NCI-H128 (cell line): ENCODE results near the gene CDCP1.
"Not testable (repeated sequence)": the region's sequence is repeated elsewhere in the genome, so short reads cannot be mapped to it uniquely, and the experiment has no call there.

ENCODE experiments used
- DNase-seq: peaks from one replicate; lab custom pipeline; 2025; ENCODE audit not compliant: unreplicated experiment; lab: John Stamatoyannopoulos, UW

CDCP1 gene

DNA sequence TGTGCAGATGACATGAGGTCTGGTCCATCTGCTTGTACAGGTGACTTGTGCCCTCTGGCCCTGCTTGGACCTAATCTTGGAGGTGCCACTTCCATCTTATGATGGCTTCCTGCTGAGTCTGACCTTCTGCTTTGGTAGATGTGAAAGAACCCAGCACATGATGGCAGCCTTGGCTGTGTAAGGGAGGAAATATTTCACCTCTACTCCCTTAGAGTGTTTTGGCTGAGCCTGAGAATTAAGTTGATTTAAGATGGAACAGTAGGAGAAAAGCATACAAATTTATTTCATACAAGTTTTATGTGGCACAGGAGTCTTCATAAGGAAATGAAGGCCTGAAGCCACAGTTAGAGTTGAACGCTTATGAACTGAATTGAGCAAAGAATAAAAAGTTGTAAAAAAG is 27.6 kb upstream of the CDCP1 start:
- no peak for DNase-seq

DNA sequence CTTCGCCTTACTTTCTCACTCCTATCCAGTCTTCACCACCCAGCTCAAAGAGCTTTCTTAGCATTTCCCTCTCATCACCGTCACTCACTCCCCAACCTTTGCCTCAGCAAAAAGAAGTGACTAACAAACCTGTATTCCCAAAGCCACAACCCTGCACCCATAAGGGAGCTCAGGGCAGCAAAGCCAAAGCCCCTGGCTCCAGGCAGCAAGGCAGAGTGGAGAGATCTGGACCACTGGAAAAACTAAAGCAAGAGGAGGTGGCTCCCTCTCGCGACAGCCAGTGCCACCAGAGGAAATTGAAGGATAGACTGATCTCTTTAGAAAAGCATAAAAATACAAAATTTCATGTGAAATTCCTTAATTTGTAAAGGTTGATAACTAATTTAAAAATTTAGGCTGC is 25.1 kb upstream of the CDCP1 start:
- DNase-seq, result no peak

DNA sequence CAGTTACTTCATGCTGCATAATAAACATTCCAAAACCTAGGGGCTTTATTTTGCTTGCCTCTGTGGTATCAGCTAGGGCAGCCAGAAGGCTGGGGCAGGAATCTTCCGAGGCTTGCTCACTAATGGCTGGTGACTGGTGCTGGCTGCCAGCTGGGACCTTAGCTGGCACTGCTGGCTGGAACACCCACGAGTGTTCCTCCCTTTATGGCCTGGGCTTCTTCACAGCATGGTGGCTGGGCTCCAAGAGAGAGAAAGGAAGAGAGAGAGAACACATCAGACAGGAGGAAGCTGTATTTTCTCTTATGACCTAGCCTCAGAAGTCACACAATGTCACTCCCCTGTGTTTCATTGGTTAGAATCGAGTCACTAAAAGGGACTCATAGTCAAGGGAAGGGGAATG is 23.9 kb upstream of the CDCP1 start:
- DNase-seq, result no peak

DNA sequence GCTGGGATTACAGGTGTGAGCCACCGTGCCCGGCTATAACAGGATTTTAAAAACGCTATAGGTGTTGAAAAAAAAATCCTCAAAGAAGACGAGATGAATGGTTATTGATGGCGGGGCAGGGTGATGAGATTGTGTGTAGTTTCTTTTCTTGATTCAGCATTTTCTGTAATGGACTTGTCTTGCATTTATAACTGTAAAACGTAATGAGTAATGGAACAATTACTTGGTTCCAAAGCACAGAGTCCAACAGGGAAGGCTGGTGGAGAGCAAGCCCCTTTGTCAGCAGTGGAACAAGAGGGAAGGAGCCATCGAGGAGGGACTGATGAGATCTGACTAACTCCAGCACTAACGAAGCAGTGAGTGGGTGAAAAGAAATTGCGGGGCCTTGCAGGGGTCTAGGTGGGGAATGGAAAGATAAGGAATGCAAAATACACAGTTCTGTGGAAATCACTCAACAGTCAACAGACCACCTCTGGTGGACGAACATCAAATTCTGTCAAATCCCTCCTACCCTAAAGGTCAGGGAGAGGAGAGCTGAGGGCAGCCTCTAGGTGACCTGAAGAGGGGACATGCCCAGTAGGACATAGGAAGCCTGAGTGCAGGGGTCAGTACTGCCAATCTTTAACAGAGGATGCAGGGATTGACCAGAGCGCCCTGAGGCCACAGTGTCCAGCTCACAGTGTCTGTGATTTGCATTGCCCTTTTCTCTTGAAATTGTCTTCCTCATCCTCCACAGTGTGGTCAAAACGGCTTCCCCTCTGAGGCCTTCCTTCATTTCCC is 23.1 kb upstream of the CDCP1 start:
- DNase-seq, result no peak

DNA sequence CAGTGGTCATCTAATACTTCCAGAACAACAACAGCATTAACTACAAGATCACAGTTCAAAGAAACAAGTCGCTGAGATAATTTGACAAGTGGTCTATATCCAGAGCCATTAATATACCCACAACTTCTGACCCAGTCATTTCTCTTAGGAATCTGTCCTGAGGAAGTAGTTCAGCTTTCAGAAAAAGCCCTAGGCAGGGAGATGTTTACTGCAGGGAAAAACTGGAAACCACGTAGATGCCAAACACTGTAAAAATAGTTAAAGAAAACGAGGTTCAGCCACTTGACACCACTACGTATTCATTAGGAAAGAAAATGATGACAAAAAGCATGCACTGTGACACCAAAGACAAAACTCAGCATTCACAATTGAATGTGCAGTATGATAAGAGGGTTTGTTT is 22.3 kb upstream of the CDCP1 start:
- DNase-seq, result no peak

DNA sequence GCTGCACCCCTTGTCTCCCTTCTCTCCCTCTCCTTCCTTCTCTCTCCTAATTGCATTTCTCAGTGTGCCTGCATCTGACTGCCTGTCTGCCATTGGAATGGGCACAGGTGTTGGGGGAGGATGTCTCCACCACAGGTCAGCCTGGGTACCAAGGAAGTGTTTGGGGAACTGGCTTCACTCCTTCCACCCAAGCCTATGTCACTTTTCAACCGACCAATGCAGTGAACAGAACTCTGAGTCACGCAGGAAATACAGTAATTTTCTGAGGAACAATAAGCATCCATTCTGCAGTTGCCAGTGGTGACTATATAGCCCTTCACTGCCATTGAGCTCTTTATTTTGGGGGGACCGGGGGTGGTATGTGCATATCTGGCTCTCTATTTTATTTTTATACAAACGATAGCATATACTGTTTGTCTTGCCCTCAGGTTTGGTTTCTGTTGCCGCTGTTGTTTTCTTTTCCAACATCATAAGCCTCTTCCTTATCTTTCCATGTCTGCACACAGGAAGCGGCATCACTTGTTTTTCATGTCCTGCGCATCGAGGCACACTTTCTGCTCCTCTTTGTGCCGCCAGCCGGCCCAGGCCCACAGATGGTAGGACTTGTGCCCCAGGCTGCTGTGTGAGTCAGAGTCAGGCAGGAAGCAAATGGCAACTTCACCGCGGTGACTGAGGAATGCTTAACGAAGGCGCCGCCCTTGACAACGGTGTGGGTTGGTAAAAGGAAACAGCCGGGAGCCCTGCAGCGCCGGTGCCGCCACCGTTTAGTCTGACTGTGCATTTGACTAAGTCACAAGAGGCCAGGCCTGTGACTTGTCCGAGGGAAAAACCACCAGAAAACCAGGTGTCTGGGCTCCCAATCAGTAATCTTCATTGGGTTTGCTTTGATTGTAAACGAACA is 21.1 kb upstream of the CDCP1 start:
- peak; percentile 21 for DNase-seq

DNA sequence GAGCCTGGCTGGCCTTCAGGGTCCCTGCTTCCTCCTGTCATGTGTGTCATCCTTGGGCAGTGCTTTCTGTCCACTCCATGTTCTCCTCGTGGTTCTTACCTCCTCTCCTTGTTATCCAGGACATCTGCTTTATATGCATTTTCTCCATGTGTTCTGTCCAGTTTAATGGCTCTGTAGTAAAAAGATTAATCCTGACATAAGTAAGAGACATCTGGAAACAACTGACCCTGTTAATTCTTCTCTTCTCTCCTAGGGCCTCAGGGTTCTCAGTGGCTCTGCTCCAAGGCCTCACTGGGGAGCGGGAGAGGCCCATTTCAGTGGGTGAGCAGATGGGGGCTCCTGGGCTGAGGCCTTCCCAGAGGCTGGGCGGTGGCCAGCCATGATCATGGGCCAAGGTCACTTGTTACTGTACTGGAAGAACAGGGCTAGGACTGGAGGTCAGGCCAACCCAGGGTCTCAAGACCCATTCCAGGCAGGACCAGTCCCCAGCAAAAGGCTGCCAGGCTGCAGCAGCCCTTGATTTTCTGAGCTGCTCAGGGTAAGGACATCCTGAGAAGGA is 20.2 kb upstream of the CDCP1 start:
- no peak for DNase-seq

DNA sequence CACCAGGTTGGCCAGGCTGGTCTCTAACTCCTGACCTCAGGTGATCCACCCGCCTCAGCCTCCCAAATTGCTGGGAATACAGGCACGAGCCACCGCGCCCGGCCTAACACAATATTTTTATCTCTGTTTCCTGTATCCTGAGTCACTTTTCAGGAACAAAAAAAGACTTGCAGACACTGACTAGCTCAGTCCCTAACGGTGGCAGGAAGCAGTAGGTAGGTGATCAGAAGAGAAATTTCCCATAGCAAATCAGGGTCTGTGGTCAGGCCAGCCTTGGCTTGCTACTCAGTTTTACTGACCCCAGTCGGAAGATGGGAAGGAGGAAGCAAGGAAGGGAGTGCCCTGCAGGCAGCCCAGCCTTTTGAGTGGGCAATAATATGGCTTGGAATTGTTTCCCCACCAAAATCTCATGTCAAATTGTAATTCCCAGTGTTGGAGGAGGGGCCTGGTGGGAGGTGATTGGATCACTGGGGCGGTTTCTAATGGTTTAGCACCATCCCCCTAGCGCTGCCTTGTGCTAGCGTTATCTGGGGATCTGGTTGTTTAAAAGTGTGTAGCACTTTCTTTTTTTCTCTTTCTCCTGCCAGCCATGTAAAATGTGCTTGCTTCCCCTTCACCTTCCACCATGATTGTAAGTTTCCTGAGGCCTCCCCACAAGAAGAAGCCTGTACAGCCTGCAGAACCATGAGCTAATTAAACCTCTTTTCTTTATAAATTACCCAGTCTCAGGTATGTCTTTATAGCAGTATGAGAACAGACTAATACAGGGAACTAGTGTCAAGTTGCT is 19.5 kb upstream of the CDCP1 start:
- no peak for DNase-seq

DNA sequence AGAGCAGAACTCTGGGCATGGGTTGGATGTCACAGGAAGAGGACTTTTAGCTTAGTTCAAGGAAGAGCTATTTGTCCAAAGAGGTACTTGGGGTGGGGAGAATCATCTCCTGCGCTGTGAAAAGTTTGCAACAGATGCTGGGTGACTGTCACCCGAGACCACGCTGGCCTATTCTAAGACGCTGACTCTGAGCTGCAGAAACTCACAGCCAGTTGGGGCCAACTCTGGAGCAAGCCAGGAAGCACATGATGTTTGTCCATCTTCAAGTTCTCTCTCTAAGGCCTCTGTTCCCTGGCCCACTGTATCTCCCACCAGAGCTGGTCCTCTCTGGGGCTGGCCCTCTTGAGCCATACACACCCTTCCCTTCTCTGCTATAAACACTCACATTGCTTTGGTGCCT is 17.9 kb upstream of the CDCP1 start:
- no peak for DNase-seq

DNA sequence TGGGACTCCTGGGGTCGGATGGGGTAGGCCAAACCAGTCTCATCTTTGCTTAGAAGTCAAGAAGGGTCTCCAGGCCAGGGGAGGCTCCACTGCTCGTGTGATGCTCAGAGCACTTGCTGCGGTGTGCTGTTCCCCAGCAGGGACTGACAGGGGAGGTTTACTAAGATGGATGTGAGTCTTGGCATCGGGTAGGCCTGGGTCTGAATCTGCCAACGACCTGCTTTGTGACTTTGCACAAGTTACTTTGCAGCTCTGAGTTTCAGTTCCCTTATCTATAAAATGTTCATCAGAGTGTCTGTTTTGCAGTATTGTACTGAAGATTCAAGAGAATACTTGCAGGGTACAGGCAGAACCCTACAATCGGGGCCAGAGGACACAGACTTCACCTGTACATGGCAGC is 17.3 kb upstream of the CDCP1 start:
- DNase-seq, result no peak

DNA sequence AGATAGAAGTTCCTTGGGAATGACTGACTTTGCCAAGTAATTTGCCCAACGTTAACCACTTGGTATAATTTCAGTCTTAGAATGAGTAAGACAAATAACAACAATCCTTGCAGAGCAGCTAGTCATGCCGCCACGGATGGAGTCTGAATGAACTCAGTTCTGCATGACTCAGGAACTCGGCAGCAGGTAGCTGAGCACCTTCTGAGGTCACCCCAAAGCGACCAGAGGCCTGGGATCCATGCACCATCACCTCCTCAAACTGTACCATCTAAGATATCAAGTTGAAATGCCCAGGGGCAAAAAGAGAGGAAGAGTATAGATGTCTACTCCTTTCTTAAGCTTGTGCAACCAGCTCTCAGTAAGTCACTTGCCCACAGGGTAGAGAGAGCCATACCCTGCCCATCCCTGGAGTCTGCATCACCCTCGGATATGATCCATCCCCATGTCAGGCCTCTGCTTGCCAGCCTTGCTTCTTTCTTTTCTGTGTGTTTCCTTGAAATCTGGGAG is 8.5 kb upstream of the CDCP1 start:
- no peak for DNase-seq

DNA sequence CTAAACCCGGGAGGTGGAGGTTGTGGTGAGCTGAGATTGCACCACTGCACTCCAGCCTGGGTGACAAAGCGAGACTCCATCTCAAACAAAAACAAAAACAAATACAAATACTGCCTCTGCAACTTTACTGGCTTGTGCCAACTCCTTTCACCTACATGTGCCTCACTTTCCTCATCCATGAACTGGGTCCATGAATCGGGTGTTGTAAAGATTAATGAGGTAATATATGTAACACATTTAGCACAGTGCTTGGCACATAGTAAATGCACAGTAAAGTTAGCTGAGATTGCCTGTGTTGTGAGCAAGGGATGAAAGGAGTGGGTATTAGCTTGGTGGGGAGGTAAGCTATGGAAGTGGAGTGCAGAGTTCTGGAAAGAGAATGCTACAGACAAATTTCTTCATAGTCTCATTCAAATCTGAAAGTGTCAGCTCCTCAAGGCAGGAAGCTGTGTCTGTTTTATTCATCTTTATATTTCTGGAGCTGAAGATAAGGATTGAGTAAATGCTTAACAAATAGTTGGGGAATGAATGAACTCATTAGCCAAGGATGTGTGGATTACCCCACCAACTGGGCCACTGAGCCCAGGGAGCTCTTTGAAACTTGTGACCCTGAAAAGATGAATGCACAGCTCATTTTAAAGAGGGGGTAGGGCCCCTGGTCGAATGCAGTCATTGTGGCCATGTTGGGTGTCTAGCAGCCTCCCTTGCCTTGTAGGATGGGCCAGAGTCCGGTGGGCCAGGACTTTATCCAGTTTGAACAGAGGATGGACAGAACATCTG is 7.7 kb upstream of the CDCP1 start:
- no peak for DNase-seq

DNA sequence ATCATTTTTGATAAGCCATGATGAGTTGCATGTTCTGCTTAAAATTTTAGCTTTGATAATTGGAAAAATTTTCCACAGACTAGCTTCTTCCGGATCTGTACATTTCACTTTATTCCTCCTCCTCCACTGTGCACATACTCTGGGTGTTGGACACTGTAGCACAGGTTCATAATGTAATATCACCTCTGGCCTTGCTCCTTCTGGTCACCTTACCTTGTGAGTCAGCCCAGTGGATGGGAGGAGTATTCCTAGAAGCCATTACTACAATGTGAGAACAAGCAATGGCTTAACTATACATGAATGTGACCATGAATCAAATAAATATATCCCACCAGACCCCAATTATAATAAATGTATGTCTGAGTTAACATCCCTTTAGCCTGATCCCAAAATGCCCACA is 6.1 kb upstream of the CDCP1 start:
- DNase-seq, result no peak

DNA sequence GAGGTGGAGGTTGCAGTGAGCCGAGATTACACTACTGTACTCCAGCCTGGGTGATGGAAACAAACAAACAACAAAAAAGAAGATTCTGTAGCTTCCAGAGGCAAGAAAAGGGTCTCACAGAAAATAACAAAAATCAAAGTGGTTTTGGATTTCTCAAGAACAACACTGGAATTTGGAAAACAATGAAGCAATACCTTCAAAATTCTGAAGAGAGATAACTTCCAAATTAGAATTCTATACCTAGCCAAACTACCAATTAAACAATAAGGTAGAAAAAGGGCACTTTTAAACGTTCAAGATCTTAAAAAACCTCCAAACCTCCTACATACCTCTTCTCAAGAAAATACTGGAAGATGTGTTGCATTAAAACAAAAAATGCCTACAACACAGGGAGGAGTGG is 4.9 kb upstream of the CDCP1 start:
- no peak for DNase-seq

DNA sequence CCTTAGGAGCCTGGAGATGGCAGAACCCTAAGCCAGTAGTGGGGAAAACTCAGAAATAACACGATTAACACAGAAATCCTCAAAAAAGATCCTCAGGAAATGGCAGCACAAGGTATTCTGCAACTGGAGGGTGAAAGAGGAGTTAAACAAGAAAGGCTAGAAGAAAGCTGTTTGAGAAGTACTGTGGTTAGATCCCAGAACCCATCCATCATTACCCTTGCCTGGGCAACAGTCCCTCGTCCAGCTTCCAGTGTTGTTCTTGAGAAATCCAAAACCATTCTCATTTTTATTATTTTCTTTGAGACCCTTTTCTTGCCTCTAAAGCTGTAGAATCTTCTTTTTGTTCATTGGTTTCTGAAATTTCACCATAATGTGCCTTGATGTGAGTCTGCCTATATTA is 2.7 kb upstream of the CDCP1 start:
- no peak for DNase-seq

DNA sequence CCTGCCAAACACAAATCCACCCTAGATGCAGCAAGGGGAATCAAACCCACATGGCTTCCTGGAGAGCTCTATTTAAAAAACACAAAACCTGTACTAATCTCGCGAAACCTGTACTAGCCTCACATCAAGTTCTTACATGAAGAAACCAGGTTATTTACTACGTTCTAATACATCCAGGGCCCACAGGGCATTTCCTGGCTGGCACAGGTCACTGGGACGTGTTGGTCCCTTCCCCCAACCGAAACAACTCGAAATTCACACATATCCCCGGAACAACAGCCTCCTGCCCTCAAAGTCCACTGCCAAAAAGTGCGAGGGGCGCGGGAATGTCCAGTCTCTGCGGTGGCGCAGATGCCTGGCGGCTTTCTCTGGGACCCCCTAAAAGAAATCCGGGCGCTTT is 955 bp downstream of the CDCP1 start:
- DNase-seq, result no peak

DNA sequence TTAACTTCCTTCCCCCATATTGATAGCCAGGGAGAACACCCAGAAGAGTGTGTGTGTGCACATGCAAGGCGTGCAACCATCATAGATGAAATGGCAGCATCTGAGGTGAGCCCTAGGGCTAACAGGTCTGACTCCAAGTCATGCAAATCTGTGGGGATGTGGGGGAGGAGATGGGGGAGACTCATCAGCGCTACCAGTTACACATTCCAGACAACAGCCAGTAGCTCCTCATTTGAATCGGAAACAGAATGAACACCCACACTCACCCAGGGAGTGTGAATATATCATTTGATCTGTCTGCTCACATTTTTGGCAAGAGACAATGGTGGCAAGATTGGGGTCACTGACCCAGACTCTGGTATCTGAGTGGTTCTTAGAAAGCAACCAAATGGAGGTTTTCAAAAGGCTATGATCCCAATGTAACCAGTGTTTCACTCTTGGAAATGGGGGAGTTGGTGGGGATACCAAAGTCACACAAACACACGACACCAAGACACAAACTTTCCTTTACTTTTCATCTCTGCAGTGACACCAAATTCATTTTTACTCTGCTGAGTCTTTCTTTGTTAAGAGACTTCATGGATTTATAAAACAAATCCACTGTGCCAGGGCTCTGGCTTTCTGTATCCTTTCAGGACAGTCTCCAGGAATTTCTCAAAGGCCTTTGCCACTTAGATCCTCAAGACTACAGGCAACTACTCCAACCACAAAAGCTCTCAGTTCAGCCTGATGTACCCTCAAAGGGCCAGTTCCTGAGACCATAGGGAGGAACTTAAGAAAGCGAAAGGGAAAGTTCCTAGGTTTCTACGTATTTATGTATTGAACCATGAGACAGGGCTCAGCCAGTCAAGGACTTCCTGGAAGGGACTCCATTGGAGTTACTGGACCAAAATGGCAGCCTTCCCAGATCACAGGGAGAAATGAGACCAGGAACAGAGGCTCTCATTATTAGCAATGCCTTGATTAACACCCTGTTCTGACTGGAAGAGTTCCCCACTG is 2.2 kb downstream of the CDCP1 start:
- no peak for DNase-seq

DNA sequence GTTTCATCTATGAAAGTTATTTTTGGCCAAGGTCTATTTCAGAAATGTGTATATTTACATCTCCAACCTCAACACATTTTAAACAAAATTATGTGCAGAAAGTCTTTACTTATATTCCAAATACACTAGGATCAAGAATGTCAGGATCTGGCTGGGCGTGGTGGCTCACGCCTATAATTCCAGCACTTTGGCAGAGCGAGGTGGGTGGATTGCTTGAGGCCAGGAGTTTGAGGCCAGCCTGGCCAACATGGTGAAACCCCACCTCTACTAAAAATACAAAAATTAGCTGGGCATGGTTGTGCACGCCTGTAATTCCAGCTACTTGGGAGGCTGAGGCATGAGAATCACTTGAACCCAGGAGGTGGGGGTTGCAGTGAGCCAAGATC is 5.4 kb downstream of the CDCP1 start:
- DNase-seq, result not testable (repeated sequence)

DNA sequence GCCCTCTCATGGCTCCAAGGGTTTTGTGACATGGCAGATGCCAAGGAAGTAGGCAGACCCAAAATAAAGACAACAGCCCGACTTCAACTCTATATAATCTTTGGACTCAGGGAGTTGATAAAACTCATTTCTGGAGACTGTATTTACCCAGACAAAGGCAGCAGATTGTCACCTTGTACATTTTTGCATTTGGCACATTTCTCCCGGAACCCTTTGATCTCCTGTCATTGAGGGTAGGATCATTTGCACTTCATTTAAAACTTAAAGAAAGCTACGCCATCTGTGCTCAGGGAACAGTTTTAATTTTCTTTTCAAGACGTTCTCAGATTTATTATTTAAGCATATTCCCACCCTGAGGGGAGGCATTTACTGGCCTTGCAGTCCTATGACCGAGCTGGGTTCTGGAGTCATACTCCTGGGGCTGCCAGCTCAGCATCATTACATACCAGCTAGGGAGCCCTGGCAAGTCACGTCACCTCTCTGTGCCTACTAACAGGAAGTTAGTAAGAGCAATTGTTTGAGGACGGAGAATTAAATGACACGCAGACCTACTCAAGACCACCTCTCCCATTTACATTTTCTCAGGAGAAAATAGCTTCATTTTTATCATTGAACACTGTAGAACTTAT is 5.9 kb downstream of the CDCP1 start:
- DNase-seq, result no peak
